Measurements from ENCODE around the gene GPR141.

The GPR141 gene

GRCh38 chr7:37765872-37766525, 82.4 kb downstream of the GPR141 start:
- H3K36me3 ChIP-seq: no peaks in the 10 kb centered on the region
- H3K4me1 ChIP-seq: no peaks in the 10 kb centered on the region
- no peaks in the 10 kb centered on the region for H3K27me3 ChIP-seq
- no peak for DNase-seq
- H3K9me3 ChIP-seq: no peaks in the 10 kb centered on the region; the same call in 1 of the 2 replicates
- no peak overlapping the region for H3K4me3 ChIP-seq (ENCODE audit: low read depth, low read length)
- no peak for TF ChIP-seq CTCF (IDR thresholded peaks at IDR 0.05; ENCODE audit: low read depth, low read length)

- H3K9me3 ChIP-seq: no peaks in the 10 kb centered on the region
- H3K4me3 ChIP-seq (ENCODE audit: low read depth, low read length): no peak overlapping the region
- H3K36me3 ChIP-seq: no peaks in the 10 kb centered on the region
- no peak for DNase-seq
- no peaks in the 10 kb centered on the region for H3K4me1 ChIP-seq
- no peaks in the 10 kb centered on the region for H3K27me3 ChIP-seq
- TF ChIP-seq CTCF (IDR thresholded peaks at IDR 0.05; ENCODE audit: low read depth, low read length): no peak
These were observed 85.0 kb downstream of the GPR141 start for GRCh38 chr7:37768611-37769010.

- TF ChIP-seq CTCF (IDR thresholded peaks at IDR 0.05; ENCODE audit: low read depth, low read length): no peak
These were observed 85.7 kb downstream of the GPR141 start for GRCh38 chr7:37769291-37769690.

GRCh38 chr7:37769726-37770125, 86.2 kb downstream of the GPR141 start:
- H3K4me1 ChIP-seq: no peaks in the 10 kb centered on the region
- no peaks in the 10 kb centered on the region for H3K27me3 ChIP-seq
- no peak for DNase-seq
- no peaks in the 10 kb centered on the region for H3K9me3 ChIP-seq
- H3K4me3 ChIP-seq (ENCODE audit: low read depth, low read length): no peak overlapping the region
- H3K36me3 ChIP-seq: no peaks in the 10 kb centered on the region
- no peak for TF ChIP-seq CTCF (IDR thresholded peaks at IDR 0.05; ENCODE audit: low read depth, low read length)

More at GRCh38 chr7:37769291-37769690, 85.7 kb downstream of the GPR141 start:
- H3K4me3 ChIP-seq (ENCODE audit: low read depth, low read length): no peak overlapping the region
- no peaks in the 10 kb centered on the region for H3K27me3 ChIP-seq
- no peaks in the 10 kb centered on the region for H3K36me3 ChIP-seq
- no peaks in the 10 kb centered on the region for H3K4me1 ChIP-seq
- H3K9me3 ChIP-seq: no peaks in the 10 kb centered on the region
- no peak for DNase-seq

GRCh38 chr7:37770838-37771237, 87.3 kb downstream of the GPR141 start:
- 0 out of 2 replicates have a peak, but pooled peaks cover 2% of the 10 kb centered on the region for H3K9me3 ChIP-seq
- no peaks in the 10 kb centered on the region for H3K27me3 ChIP-seq
- no peak for DNase-seq
- H3K36me3 ChIP-seq: no peaks in the 10 kb centered on the region
- no peaks in the 10 kb centered on the region for H3K4me1 ChIP-seq
- no peak for TF ChIP-seq CTCF (IDR thresholded peaks at IDR 0.05; ENCODE audit: low read depth, low read length)
- H3K4me3 ChIP-seq (ENCODE audit: low read depth, low read length): no peak overlapping the region

GRCh38 chr7:37771342-37771741, 87.8 kb downstream of the GPR141 start:
- Histone ChIP-seq H3K4me1 (no peaks in the 10 kb centered on the region), H3K9me3 (0 out of 2 replicates have a peak, but pooled peaks cover 2% of the 10 kb centered on the region), H3K36me3 (no peaks in the 10 kb centered on the region), H3K4me3 (ENCODE audit: low read depth, low read length) (no peak overlapping the region), H3K27me3 (no peaks in the 10 kb centered on the region)
- DNase-seq: no peak
- no peak for TF ChIP-seq CTCF (IDR thresholded peaks at IDR 0.05; ENCODE audit: low read depth, low read length)
